HuH-7.5 (cell line): ENCODE results near the gene JAKMIP3.

Experiments
- DNase-seq: peaks from one replicate; pipeline ENCODE4 v3.0.0; 2011; ENCODE audit warnings: low spot score

The JAKMIP3 gene

GRCh38 chr10:132065491-132066105 is at the start of gene JAKMIP3:
Gene JAKMIP3, plus strand, starts transcription at chr10:132065946. Its CDS starts 38,863 bp downstream, at chr10:132104809.
- DNase-seq = peak; percentile 59

GRCh38 chr10:132016514-132016913 is 49.2 kb upstream of the JAKMIP3 start:
- DNase-seq = no peak

GRCh38 chr10:132018446-132018845 is 47.3 kb upstream of the JAKMIP3 start:
- no peak for DNase-seq

- no peak for DNase-seq
Measured at GRCh38 chr10:132019366-132019765, 46.4 kb upstream of the JAKMIP3 start.

GRCh38 chr10:132020456-132020855 is 45.3 kb upstream of the JAKMIP3 start:
- DNase-seq = no peak

GRCh38 chr10:132021046-132021445 is 44.7 kb upstream of the JAKMIP3 start:
- DNase-seq = no peak

- DNase-seq = no peak
Measured at GRCh38 chr10:132021504-132022143, 44.1 kb upstream of the JAKMIP3 start.

- DNase-seq = no peak
Measured at GRCh38 chr10:132022241-132022640, 43.5 kb upstream of the JAKMIP3 start.

- DNase-seq = peak; percentile 67
Measured at GRCh38 chr10:132023092-132023811, 42.5 kb upstream of the JAKMIP3 start.

GRCh38 chr10:132027423-132027983 is 38.2 kb upstream of the JAKMIP3 start:
- DNase-seq = no peak

- DNase-seq = no peak
Measured at GRCh38 chr10:132028706-132029105, 37.0 kb upstream of the JAKMIP3 start.

- no peak for DNase-seq
Measured at GRCh38 chr10:132030898-132031463, 34.8 kb upstream of the JAKMIP3 start.

- no peak for DNase-seq
Measured at GRCh38 chr10:132033632-132034031, 32.1 kb upstream of the JAKMIP3 start.

GRCh38 chr10:132035476-132035875 is 30.3 kb upstream of the JAKMIP3 start:
- no peak for DNase-seq

GRCh38 chr10:132036153-132036886 is 29.4 kb upstream of the JAKMIP3 start:
- no peak for DNase-seq

GRCh38 chr10:132036887-132037675 is 28.7 kb upstream of the JAKMIP3 start:
- no peak for DNase-seq

GRCh38 chr10:132037676-132037975 is 28.1 kb upstream of the JAKMIP3 start:
- no peak for DNase-seq

GRCh38 chr10:132039371-132039770 is 26.4 kb upstream of the JAKMIP3 start:
- DNase-seq = no peak

GRCh38 chr10:132040046-132040445 is 25.7 kb upstream of the JAKMIP3 start:
- no peak for DNase-seq

GRCh38 chr10:132041340-132041739 is 24.4 kb upstream of the JAKMIP3 start:
- no peak for DNase-seq
